SK-MEL-5 (cell line): ENCODE results near the gene TAF1B. TPM values are rescaled to one million over a fixed set of nuclear protein-coding genes. Genes with fewer than 3 reads are reported as not detected.
"Not testable (repeated sequence)": the region's sequence is repeated elsewhere in the genome, so short reads cannot be mapped to it uniquely, and the experiment has no call there.

Source experiments
- DNase-seq: peaks from one replicate; pipeline ENCODE4 v3.0.0-alpha.2; 2016; ENCODE audit warnings: low read depth, low spot score
- in situ Hi-C: cut with HindIII; loops from 2 replicates; pipeline ENCODE4 v1.10.0; 2016; ENCODE audit warnings: low sequenced_read_pairs, high pct_unique_total_duplicates, low pct_unique_long_range_greater_than_20kb
- total RNA-seq: library from RNA; depleted of rRNA; stranded (reverse); fragments of >200 nt; shearing (Covaris generic); gene quantifications from 2 replicates; pipeline ENCODE4 v1.2.3, GENCODE V29; 2014

The TAF1B gene
- total RNA-seq, 1 experiment from 2014 or later, result 26.7 TPM

DNA sequence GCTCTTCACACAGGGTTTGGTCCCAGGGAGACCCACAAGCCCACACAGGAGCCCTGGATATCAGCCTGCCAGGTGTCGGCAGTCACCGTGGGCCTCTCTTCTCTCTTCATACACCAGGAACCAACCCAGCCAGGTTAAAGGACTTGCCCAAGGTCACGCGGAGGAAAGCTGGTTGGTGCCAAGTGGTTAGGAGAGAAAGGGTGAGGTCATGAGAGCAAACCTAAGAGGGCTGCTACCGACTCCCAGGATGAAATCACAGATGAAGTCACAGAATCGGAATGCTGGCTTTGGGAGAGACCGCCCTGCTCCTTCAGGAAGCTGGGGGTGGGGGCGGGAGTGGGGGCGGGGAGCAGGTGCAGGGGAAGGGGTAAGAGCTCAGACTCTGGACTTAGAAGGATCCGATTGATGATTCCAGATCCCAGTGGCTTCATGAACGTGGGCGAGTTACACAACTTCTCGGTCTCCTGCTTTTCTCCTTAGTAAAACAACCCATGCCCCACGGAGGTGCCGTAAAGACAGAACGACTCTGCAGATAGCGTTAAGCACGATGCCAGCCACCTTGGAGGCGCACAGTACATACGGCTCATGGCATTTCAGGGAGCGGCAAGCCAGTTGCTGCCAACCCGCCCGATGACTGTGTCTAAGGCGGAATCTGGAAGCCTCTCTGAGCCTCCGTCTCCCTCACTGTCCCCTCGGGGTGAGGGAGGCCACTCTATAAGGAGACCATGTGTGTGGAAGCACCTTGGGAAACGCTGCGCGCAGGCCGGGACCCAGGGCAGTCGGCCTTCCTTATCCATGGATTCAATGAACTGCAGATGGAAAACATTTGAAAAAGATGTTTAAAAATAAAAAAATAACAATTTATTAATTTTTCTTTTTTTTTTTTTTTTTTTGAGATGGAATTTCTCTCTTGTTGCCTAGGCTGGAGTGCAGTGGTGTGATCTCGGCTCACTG, 23.0 kb upstream of the TAF1B start:
- DNase-seq, result no peak

DNA sequence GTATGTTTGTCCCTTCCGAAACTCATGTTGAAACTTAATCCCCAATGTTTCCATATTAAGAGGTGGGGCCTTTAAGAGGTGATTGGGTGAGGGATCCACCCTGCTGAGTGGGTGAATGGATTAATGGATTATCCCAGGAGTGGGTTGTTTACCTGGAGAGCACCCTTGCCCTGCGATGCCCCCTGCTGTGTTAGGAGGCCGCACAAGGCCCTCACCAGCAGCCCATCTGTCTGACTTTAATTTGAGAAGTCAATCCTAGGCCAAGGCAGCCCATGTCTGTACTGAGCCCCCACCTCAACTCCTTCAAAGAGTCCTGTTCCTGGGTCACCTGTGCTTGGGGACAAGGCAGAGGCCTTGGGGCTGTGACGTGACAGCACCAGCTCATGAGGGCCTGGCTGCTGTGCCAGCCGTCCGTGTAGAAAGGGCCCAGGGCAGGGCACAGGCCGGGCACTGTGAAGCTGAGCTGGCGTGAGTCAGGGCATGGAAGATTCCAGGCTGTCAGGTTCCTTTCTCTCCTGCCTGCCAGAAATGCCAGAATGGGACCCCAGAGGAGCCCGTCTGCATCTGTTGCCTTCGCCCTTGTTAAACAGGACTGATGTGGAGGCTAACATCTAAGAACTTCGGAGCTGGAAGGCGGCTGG, 21.3 kb upstream of the TAF1B start:
- in situ Hi-C loops, result loop anchor here (25.0 kb wide), 1 partner anchor 215 kb away; the partner anchor contains the start of gene KLF11
- no peak for DNase-seq

More for the DNA sequence above, 23.0 kb upstream of the TAF1B start:
- in situ Hi-C loops, result loop anchor here (25.0 kb wide), 1 partner anchor 217 kb away; the partner anchor contains the start of gene KLF11

DNA sequence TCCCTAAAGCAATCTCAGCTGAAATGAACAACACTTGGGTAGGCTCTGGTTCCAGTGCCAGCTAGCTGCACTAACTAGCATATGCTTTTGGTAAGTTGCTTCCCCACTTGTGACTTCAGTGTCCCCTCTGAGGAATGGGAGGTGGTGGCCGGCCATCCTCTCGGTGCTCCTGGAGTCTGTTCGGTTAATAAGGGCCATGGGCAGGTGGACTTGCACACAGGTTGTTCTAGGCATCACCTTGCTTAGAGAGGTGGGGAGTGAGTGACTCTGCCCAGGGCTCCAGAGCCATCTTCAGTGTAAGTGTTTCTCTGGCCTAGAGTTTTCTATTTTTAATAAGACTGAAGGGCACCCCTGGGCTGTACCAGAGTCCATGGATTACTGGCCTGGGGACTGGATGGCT, 18.8 kb upstream of the TAF1B start:
- no peak for DNase-seq
- in situ Hi-C loops, result loop anchor here (25.0 kb wide), 1 partner anchor 213 kb away; the partner anchor contains the start of gene KLF11

DNA sequence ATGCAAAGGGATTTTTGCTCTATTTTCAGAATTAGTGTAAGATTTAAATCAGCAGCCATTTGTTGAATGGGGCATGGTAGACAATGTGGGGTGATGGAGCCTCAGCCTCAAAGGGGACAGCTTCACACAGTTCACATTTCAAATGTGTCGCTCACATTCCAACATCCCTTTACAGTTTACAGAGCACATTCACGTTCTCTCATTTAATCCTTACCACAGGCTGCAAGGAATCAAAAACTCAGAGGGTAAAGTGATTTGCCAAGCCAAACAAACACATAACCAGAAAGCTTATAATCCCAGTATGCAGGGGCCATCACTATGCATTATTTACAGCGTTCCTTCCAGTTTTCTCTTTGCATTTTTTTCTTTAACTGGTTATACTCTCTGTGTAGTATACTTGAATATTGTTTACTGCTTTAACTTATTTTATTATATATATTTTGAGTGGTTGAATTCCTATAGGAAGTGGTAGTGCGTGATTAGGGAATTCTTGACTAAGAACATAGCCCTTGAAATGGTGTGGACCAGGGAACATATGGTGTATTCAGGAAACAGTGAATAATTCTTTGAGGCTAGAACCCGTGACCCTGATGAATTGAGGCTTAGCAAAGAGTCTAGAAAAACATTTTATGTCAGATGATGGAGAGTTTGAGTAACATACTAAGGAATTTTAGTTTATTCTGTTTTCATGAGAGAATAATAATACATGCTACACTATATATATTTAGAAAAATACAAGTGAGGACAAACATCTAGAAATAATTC, 18.1 kb upstream of the TAF1B start:
- DNase-seq, result peak; percentile 59

DNA sequence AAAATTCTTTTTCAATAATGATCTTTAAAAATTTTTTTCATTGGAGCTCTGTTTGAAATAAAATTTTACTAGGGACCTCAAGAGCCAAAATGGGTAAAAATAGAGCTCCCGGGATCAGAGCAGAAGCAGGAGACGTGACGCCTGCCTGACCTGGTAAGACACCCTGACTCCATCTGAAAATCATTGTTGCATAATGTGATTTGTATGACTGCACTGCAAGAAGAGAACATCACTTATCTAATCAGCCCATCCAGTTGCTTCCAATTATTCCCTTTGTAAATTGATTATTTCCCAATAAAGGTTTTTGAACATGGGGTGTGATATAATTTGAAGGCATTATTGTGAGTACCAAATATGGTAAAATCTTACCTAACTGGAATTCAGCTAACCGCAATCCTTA, 17.1 kb upstream of the TAF1B start:
- no peak for DNase-seq
- in situ Hi-C loops, result loop anchor here (25.0 kb wide), 1 partner anchor 136 kb away; the partner anchor contains the start of gene GRHL1

More for the DNA sequence above, 18.1 kb upstream of the TAF1B start:
- in situ Hi-C loops, result loop anchor here (25.0 kb wide), 2 partner anchors 137 to 212 kb away; partner anchors contain the start of genes GRHL1 and KLF11

DNA sequence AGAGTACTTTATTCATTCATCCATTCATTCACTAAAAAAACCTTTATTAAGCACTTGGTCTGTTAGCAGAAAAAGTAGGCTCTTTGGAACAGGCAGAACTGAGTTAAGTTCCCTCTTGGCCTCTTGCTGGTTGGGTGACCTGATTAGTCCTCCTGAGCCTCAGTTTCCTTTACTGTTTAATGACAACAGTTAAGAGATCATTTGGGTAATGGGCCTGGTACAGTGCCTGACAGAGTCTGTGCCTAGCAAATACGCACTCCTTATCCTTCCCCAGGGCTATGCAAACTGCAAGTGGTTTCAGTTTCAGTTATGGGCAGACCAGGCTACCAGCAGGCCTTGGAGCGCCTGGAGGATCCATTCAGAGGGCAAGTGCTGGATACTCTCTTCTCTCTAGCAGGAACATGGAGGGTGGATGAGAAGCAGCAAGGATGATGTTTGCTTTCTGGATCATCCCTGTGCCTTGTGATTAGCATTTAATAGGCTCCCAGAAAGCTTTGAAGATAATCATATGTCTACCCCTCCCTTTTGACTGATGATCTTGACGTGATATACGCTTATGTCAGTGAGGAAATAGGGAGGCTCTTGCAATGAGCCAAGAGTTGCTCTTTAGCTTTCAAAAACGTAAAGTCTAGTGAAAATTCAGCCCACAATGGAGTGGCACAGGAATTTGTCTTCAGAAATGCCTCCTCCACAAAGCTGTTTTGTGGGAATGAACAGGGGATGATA, 12.4 kb upstream of the TAF1B start:
- no peak for DNase-seq
- in situ Hi-C loops, result loop anchor here (25.0 kb wide), 1 partner anchor 131 kb away; the partner anchor contains the start of gene GRHL1

DNA sequence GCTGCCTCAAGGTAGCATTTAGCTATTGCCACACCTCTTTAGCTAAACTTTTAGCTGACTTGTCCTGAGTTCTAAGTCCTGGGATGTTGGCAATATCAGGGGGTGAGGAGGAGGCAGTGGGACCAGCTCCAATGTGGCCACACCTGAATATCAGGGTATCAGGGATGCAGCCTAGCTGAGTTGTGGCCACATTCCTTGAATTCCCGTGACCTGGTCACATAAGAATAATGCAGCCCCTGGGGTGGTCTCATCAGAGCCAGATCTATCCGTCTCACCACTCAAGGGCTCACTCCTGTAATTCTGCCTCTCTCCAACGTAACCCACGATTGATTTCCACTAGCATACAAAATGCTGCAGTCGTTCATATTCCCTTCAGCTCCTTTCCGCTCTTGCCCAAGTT, 11.6 kb upstream of the TAF1B start:
- in situ Hi-C loops, result loop anchor here (25.0 kb wide), 1 partner anchor 131 kb away; the partner anchor contains the start of gene GRHL1
- DNase-seq, result no peak

DNA sequence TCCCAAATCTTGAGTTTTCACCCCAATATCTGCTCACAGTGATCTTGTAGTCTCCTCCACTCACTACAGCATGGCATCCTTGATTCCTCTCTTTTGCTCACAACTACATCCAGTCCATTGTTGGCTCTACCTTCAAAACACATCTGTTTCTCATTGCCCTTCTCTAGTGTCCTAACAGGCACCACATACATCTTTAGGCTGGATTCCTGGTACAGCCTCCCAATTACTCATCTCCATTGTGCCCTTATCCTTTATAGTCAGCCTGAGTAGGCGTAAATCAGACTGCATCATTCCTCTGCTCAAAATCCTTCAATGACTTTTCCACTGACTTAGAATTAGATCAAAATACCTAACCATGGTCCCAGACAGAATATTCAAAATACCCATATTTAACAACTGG, 10.7 kb upstream of the TAF1B start:
- no peak for DNase-seq
- in situ Hi-C loops, result loop anchor here (25.0 kb wide), 1 partner anchor 130 kb away; the partner anchor contains the start of gene GRHL1

DNA sequence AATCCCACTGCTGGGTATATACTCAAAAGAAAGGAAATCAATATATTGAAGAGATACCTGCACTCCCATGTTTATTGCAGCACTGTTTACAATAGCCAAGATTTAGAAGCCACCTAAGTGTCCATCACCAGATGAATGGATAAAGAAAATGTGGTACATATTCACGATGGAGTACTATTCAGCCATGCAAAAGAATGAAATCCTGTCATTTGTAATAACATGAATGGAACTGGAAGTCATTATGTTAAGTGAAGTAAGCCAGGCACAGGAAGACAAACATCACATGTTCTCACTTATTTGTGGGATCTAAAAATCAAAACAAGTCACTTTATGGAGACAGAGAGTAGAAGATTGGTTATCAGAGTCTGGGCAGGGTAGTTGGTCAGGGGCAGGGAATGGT, 8.2 kb upstream of the TAF1B start:
- not testable (repeated sequence) for DNase-seq
- in situ Hi-C loops, result loop anchor here (25.0 kb wide), 1 partner anchor 127 kb away; the partner anchor contains the start of gene GRHL1

DNA sequence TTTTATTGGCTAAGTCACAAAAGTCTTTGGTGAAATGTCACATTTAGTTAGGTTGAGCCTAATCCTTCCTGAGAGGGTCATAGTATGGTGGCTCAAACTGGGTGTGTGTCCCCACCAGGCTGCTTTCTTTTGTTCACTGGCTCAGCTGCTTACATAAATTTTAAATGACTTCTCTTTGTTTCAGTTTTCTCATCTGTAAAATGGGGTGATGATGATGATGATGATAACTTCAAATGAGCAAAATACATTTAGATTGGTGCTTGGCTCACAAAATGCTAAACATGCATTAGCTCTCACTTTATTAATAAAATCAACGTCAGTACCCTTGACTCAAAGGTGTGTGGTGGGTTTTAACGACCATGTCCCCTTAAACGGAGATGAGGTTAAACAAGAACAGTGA, 7.2 kb upstream of the TAF1B start:
- DNase-seq, result no peak
- in situ Hi-C loops, result loop anchor here (25.0 kb wide), 1 partner anchor 126 kb away; the partner anchor contains the start of gene GRHL1

DNA sequence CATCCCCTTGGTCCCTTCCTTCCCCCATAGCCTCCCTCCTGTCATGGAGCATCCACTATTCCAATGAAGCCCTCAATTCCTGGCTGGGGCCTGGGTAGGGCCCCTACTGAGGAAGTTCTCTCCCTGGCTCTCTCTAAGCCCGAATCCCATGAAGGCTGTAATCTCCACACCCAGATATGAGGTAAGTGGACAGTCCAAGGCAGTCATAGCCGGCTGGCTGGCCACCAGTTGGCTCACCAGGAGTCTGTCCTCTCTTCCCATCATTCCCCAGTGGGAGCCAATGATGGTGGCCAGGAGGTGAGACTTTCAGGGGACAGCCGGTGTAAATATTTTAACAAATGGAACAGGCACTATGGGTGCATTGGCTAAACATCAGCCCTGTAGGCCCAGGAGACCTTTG, 6.8 kb upstream of the TAF1B start:
- DNase-seq, result no peak
- in situ Hi-C loops, result loop anchor here (25.0 kb wide), 1 partner anchor 126 kb away; the partner anchor contains the start of gene GRHL1

DNA sequence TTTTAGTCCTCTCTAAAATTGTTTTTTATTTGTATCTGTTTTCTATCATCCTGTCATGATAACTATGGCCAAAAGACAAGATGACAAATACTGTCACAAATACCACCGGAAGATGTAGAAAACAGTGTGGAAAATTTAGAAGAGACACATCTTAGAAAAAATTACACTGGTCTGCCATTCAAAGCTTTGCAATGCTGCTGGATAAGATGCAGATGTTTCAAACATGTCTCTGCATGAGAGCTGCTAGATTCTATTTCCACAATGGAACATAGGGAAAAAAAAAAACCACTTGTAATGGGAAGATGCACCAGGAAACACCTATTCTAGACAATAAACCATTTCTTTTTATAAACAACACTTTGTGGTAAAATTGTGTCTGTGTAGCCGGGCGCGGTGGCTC, 5.8 kb upstream of the TAF1B start:
- in situ Hi-C loops, result loop anchor here (25.0 kb wide), 1 partner anchor 125 kb away; the partner anchor contains the start of gene GRHL1

DNA sequence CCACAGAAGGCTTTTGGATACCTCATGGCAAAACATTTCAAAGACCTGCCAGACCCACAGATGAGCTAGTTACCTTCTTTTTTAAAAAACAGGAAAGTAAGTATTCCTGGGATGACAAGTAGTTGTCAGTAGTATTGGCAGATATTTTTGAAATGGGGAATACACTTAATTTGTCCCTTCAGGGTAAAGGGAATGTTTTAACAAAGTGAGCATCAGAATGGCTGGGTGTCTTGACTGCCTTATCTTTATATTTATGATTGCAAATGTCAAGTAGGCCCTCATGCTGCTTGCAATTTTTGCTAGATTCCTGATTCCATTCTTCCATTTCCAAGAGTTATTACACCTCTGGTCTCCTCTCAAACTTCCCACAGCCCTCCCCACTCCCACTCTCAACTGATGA, 4.9 kb upstream of the TAF1B start:
- no peak for DNase-seq
- in situ Hi-C loops, result loop anchor here (25.0 kb wide), 1 partner anchor 124 kb away; the partner anchor contains the start of gene GRHL1

More for the DNA sequence above, 5.8 kb upstream of the TAF1B start:
- DNase-seq, result no peak

DNA sequence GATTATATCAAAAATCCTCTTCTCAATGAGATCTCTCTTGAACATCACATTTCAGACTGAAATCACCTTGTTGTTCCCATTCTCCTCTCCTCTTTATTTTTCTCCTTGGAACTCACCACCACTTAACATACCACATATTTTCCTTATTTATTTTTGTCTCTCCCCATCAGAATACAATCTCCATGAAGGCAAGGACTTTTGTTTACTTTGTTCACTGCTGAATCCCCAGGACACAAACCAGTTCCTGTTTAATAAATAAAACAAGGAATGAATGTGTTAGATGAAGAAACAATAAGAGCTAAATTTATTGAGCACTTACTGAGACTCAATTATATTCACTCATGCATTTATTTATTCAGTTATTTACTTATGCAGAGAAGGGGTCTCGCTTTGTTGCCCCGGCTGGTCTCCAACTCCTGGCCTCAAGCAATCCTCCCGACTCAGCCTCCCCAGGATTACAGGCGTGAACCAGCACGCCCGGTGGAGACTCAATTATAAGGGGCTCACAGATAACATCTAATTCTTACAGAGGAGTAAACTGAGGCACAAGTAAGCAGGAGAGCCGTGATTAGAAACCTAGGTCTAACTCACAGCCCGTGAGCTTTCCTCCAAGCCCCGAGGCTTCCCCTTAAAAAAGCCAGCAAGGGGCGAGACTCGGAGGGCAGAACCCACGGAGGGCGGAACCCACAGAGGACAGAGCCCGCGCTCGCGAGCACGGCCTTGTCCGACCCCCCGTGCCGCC, 616 bp upstream of the TAF1B start:
- in situ Hi-C loops, result loop anchor here (25.0 kb wide), 1 partner anchor 120 kb away; the partner anchor contains the start of gene GRHL1

DNA sequence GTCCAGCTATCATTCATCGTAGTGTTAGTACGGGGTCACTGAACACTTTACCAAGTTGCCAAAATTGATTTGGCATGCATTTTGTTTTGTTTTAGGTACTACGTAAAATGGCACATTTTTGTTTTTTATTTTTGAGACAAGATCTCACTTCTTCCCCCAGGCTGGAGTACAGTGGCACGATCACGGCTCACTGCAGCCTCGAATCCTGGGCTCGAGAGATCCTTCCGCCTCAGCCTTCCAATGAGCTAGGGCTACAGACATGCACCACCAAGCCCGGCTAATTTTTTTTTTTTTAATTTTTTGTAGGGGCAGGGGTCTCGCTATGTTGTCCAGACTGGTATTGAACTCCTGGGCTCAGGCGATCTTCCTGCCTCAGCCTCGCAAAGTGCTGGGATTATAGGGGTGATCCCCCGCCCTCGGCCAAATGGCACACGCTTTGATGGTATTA, 786 bp downstream of the TAF1B start:
- peak; percentile 33 for DNase-seq
- in situ Hi-C loops, result loop anchor here (25.0 kb wide), 1 partner anchor 118 kb away; the partner anchor contains the start of gene GRHL1

More for the DNA sequence above, 616 bp upstream of the TAF1B start:
- DNase-seq, result no peak
